IMR-90 (cell line): Measurements from ENCODE around the gene ANKRD63. TPM values are rescaled to one million over a fixed set of nuclear protein-coding genes. Genes with fewer than 3 reads are reported as not detected.

Experiments used
- ATAC-seq: fragments of 200-7000 bp; cut with Tn5 transposase; 2 replicates; pipeline ENCODE4 v1.9.1; 2020; ENCODE audit warnings: low read depth, mild to moderate bottlenecking, moderate library complexity
- BruUV-seq: library from RNA; stranded (reverse); fragments of 400-500 nt; replicated peaks from 2 replicates; lab custom pipeline; 2021; lab: Mats Ljungman, UMichigan
- CTCF ChIA-PET: fragments of 300-600 bp; formaldehyde crosslinking; extraction: SDS; loops from one replicate; lab custom pipeline; 2021; ENCODE audit warnings: antibody characterized with exemption; lab: Yijun Ruan, JAX
- POLR2A ChIA-PET: fragments of 300-600 bp; sonication (Branson Sonifier 250); formaldehyde crosslinking; loops from one replicate; lab custom pipeline; 2022; ENCODE audit warnings: antibody characterized with exemption; ENCODE audit not compliant: unreplicated experiment; lab: Charles Lee
- DNase-seq: peaks from one replicate; pipeline ENCODE4 v3.0.0; 2013
- H2AFZ ChIP-seq: replicated peaks from 2 replicates; pipeline ENCODE3; 2013; ENCODE audit warnings: low read length, mild to moderate bottlenecking; ENCODE audit not compliant: poor library complexity
- H2AK5ac ChIP-seq: 2 replicates; pipeline ENCODE4 v1.6.1; 2013; ENCODE audit warnings: low read depth, low read length, inconsistent platforms
- H2AK9ac ChIP-seq: replicated peaks from 2 replicates; pipeline ENCODE3; 2013; ENCODE audit warnings: mild to moderate bottlenecking, low read depth, low read length, moderate library complexity; ENCODE audit not compliant: poor library complexity
- H2BK120ac ChIP-seq: 2 replicates; pipeline ENCODE4 v1.6.1; 2013; ENCODE audit warnings: low read depth, low read length, inconsistent platforms
- H2BK15ac ChIP-seq: 3 replicates; pipeline ENCODE4 v1.6.1; 2013; ENCODE audit warnings: low read depth, low read length, inconsistent platforms
- H2BK20ac ChIP-seq: 2 replicates; pipeline ENCODE4 v1.6.1; 2013; ENCODE audit warnings: low read depth, mild to moderate bottlenecking, inconsistent platforms, low read length, moderate library complexity
- H2BK5ac ChIP-seq: 2 replicates; pipeline ENCODE4 v1.6.1; 2013; ENCODE audit warnings: mild to moderate bottlenecking, low read depth, low read length, inconsistent platforms; ENCODE audit not compliant: poor library complexity, severe bottlenecking
- H3K14ac ChIP-seq: replicated peaks from 2 replicates; pipeline ENCODE4 v1.6.1; 2013; ENCODE audit warnings: low read depth, low read length, inconsistent platforms
- H3K18ac ChIP-seq: 2 replicates; pipeline ENCODE4 v1.6.1; 2013; ENCODE audit warnings: low read depth, low read length, control low read depth
- H3K23ac ChIP-seq: 2 replicates; pipeline ENCODE4 v1.6.1; 2013; ENCODE audit warnings: low read depth, low read length, inconsistent platforms
- H3K27ac ChIP-seq: 2 replicates; pipeline ENCODE4 v1.5.1; 2013; ENCODE audit warnings: mild to moderate bottlenecking, control low read depth, low read length; ENCODE audit not compliant: insufficient read depth
- H3K27me3 ChIP-seq: 2 replicates; pipeline ENCODE4 v1.6.1; 2013; ENCODE audit warnings: low read length; ENCODE audit not compliant: control insufficient read depth, insufficient read depth
- H3K36me3 ChIP-seq: 2 replicates; pipeline ENCODE4 v1.6.1; 2013; ENCODE audit warnings: low read length, mixed read lengths; ENCODE audit not compliant: control insufficient read depth, insufficient read depth
- H3K4ac ChIP-seq: 2 replicates; pipeline ENCODE4 v1.6.1; 2013; ENCODE audit warnings: low read depth, low read length, inconsistent platforms
- H3K4me1 ChIP-seq: 2 replicates; pipeline ENCODE4 v1.6.1; 2013; ENCODE audit warnings: low read length, mixed read lengths; ENCODE audit not compliant: control insufficient read depth, insufficient read depth
- H3K4me2 ChIP-seq: 2 replicates; pipeline ENCODE4 v1.6.1; 2013; ENCODE audit warnings: low read depth, mild to moderate bottlenecking, control low read depth, low read length, moderate library complexity
- H3K4me3 ChIP-seq: 2 replicates; pipeline ENCODE4 v1.5.1; 2013; ENCODE audit warnings: low read depth, mild to moderate bottlenecking, control low read depth, low read length, moderate library complexity; ENCODE audit not compliant: insufficient read depth
- H3K56ac ChIP-seq: 2 replicates; pipeline ENCODE4 v1.6.1; 2013; ENCODE audit warnings: low read length, inconsistent platforms; ENCODE audit not compliant: insufficient read depth; ENCODE audit errors: extremely low read depth
- H3K79me1 ChIP-seq, 2 experiments: 2 replicates each; pipeline ENCODE4 v1.6.1; 2013; ENCODE audit warnings: low read length in 2 of 2, inconsistent platforms in 1 of 2, low read depth in 1 of 2
- H3K9ac ChIP-seq: 2 replicates; pipeline ENCODE4 v1.6.1; 2013; ENCODE audit warnings: low read depth, low read length, control low read depth
- H3K9me1 ChIP-seq: 2 replicates; pipeline ENCODE4 v1.6.1; 2013; ENCODE audit warnings: low read length, inconsistent platforms; ENCODE audit not compliant: insufficient read depth
- H3K9me3 ChIP-seq: 2 replicates; pipeline ENCODE4 v1.6.1; 2013; ENCODE audit warnings: low read length; ENCODE audit not compliant: control insufficient read depth, insufficient read depth
- H4K20me1 ChIP-seq: 2 replicates; pipeline ENCODE4 v1.6.1; 2013; ENCODE audit warnings: low read length, inconsistent platforms; ENCODE audit not compliant: insufficient read depth
- H4K5ac ChIP-seq: 2 replicates; pipeline ENCODE4 v1.6.1; 2013; ENCODE audit warnings: mild to moderate bottlenecking, low read depth, low read length, control low read depth
- H4K8ac ChIP-seq, 2 experiments: 2 replicates each; pipeline ENCODE4 v1.6.1; 2013; ENCODE audit warnings: low read depth in 2 of 2, low read length in 2 of 2, control low read depth in 1 of 2, inconsistent platforms in 1 of 2
- H4K91ac ChIP-seq: 2 replicates; pipeline ENCODE4 v1.6.1; 2013; ENCODE audit warnings: low read depth, low read length, inconsistent platforms; ENCODE audit not compliant: insufficient read depth
- BHLHE40 ChIP-seq: fragments of 150-350 bp; IDR thresholded peaks from 2 replicates; pipeline ENCODE4 v1.6.1; 2016; ENCODE audit warnings: mild to moderate bottlenecking, low read depth, low read length
- CEBPB ChIP-seq: IDR thresholded peaks from 2 replicates; pipeline ENCODE4 v1.6.1; 2012; ENCODE audit warnings: low read depth, low read length, improper control_type of control experiment
- CHD1 ChIP-seq: IDR thresholded peaks from 2 replicates; pipeline ENCODE4 v1.6.1; 2012; ENCODE audit warnings: low read depth, low read length, improper control_type of control experiment
- CTCF ChIP-seq: conservative IDR thresholded peaks from 2 replicates; pipeline ENCODE4 v1.5.1; 2012; ENCODE audit warnings: mild to moderate bottlenecking, low read depth, low read length, improper control_type of control experiment
- ELK1 ChIP-seq: fragments of 150-350 bp; IDR thresholded peaks from 2 replicates; pipeline ENCODE4 v1.6.1; 2016; ENCODE audit warnings: low read depth, mild to moderate bottlenecking, low read length, moderate library complexity, borderline replicate concordance
- MAFK ChIP-seq: IDR thresholded peaks from 2 replicates; pipeline ENCODE4 v1.6.1; 2012; ENCODE audit warnings: low read depth, low read length, improper control_type of control experiment
- MAZ ChIP-seq: IDR thresholded peaks from 2 replicates; pipeline ENCODE4 v1.6.1; 2012; ENCODE audit warnings: low read depth, mild to moderate bottlenecking, low read length, improper control_type of control experiment, moderate library complexity, borderline replicate concordance
- MXI1 ChIP-seq: IDR thresholded peaks from 2 replicates; pipeline ENCODE4 v1.6.1; 2012; ENCODE audit warnings: low read depth, mild to moderate bottlenecking, low read length, moderate library complexity, borderline replicate concordance
- NFE2L2 ChIP-seq: fragments of 150-350 bp; IDR thresholded peaks from 2 replicates; pipeline ENCODE4 v1.6.1; 2016; ENCODE audit warnings: low read depth, mild to moderate bottlenecking, low read length
- POLR2A ChIP-seq: IDR thresholded peaks from 2 replicates; pipeline ENCODE4 v1.6.1; 2012; ENCODE audit warnings: mild to moderate bottlenecking, low read depth, low read length
- RAD21 ChIP-seq: IDR thresholded peaks from 2 replicates; pipeline ENCODE4 v1.6.1; 2012; ENCODE audit warnings: low read length, improper control_type of control experiment
- RCOR1 ChIP-seq: IDR thresholded peaks from 2 replicates; pipeline ENCODE4 v1.6.1; 2012; ENCODE audit warnings: mild to moderate bottlenecking, low read length, improper control_type of control experiment; ENCODE audit not compliant: insufficient replicate concordance
- RFX5 ChIP-seq: IDR thresholded peaks from 2 replicates; pipeline ENCODE4 v1.8.0; 2012; ENCODE audit warnings: low read depth, mild to moderate bottlenecking, low read length, moderate library complexity
- SMC3 ChIP-seq: fragments of 150-350 bp; IDR thresholded peaks from 2 replicates; pipeline ENCODE4 v1.6.1; 2016; ENCODE audit warnings: low read depth, mild to moderate bottlenecking, antibody characterized with exemption, low read length, moderate library complexity
- USF2 ChIP-seq: fragments of 150-350 bp; IDR thresholded peaks from 2 replicates; pipeline ENCODE4 v1.6.1; 2017; ENCODE audit warnings: mild to moderate bottlenecking, antibody characterized with exemption, low read length, low read depth
- WGBS, 2 experiments: methylation state at CpG; one replicate each; pipeline versions ENCODE4 v1.1.5 to v1.1.7; 2013; ENCODE audit warnings: missing lambda C conversion rate in 2 of 2; ENCODE audit not compliant: insufficient read length in 1 of 2; ENCODE audit errors: extremely low coverage in 2 of 2; 5-methylcytosine and 5-hydroxymethylcytosine counted together
- dilution Hi-C: fragments of 300-500 bp; cut with HindIII; formaldehyde crosslinking; loops from one replicate; pipeline ENCODE4 v1.14.3; 2018; ENCODE audit warnings: low sequenced_read_pairs; ENCODE audit not compliant: unreplicated experiment
- in situ Hi-C: fragments of 300-500 bp; cut with MboI; formaldehyde crosslinking; loops from 3 replicates; pipeline ENCODE4 v1.14.3; 2019; ENCODE audit warnings: low sequenced_read_pairs, inconsistent platforms, mixed read lengths
- intact Hi-C: fragments of 100-400 bp; cut with micrococcal nuclease; formaldehyde crosslinking; loops from 2 replicates; pipeline ENCODE4 v1.10.0; 2022
- polyA plus RNA-seq, 3 experiments: library from polyadenylated mRNA; depleted of rRNA; stranded (reverse); fragments of >200 nt; gene quantifications; 2 replicates each; pipeline ENCODE4 v1.2.3, GENCODE V29; 2012; ENCODE audit warnings: low replicate concordance in 1 of 3
- total RNA-seq: library from RNA; depleted of rRNA; stranded (reverse); fragments of >200 nt; gene quantifications from 2 replicates; pipeline ENCODE4 v1.2.3, GENCODE V29; 2012

ANKRD63 gene
- total and polyA plus RNA-seq, 2 of the 4 experiments (the other 2 are of a cell fraction) = not detected

DNA sequence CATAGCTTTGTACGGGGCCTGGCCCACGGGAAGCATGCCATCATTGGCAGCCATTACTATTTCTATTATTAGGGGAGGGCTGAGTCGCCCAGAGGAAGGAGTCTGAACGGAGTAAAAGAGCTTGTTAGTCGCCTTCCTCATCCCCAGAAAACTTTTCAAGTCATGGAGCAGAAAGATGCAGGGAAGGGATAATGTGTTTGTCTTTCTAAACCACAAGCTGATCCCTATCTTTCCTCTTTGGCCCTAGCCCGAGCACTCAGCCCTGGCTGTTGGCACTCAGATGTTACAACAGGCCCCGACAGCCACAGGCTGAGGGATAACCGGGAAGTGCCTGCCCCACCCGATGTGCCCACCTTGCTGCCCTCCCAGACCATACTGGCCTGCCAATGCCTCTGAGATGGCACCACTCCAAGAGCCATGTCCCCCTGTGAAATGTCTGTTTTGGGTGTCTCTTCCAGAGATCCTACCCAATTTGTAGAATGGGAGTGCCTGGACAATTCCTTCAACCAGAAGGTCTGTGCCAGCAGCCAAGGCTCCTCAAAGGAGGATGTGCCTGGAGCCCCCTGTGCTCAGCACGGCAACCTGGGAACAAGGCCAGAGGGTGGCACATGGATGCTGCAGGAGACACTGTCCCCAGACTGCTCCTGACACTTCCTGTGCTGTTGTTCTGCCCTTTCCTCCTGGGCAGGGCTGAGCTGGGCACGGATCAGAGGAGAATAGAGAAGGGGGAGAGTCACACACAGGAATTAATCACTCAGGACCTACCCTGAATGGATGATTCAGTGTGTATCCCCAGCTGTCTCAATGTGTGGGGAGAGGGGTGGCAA is 33.2 kb downstream of the ANKRD63 start:
- no peak overlapping the region for H3K23ac ChIP-seq
- POLR2A ChIA-PET = no interaction called here
- H2AK5ac ChIP-seq = no peak overlapping the region
- no peak overlapping the region for H3K27ac ChIP-seq
- 70% methylated on average over 2 of the region's 11 CpGs; no CpG with 5 or more reads in 1 of the 2 experiments for WGBS, 2 experiments
- no peak overlapping the region for H3K4me2 ChIP-seq
- H3K27me3 ChIP-seq = peaks cover 62% of the 10 kb centered on the region
- H4K5ac ChIP-seq = no peak overlapping the region
- H4K91ac ChIP-seq = no peak overlapping the region
- no peak overlapping the region for H3K56ac ChIP-seq
- no peaks in the 10 kb centered on the region for H3K79me1 ChIP-seq
- BruUV-seq = no TSS peak
- no peaks in the 10 kb centered on the region for H4K20me1 ChIP-seq
- intact Hi-C loops = no loop called here
- no peak overlapping the region for H3K9ac ChIP-seq
- no peak overlapping the region for H4K8ac ChIP-seq
- peak overlapping the region; percentile 56 for H2AFZ ChIP-seq
- no peak overlapping the region for H3K4me3 ChIP-seq
- dilution Hi-C loops = no loop called here
- H2BK15ac ChIP-seq = no peak overlapping the region
- DNase-seq = peak; percentile 37
- no peak overlapping the region for H3K18ac ChIP-seq
- no peak overlapping the region for H2BK5ac ChIP-seq
- no peak overlapping the region for H3K14ac ChIP-seq
- no peaks in the 10 kb centered on the region for H3K36me3 ChIP-seq
- no peak overlapping the region for H2BK20ac ChIP-seq
- peaks cover 2% of the 10 kb centered on the region; the same call in 1 of the 2 replicates for H3K4me1 ChIP-seq
- H3K4ac ChIP-seq = no peak overlapping the region
- ATAC-seq = no peak
- H2AK9ac ChIP-seq = no peak overlapping the region
- CTCF ChIA-PET = interaction anchor here (1.0 kb wide), 1 partner anchor 25 kb away, joined by 3 read pairs; no protein-coding TSS in a partner anchor
- H2BK120ac ChIP-seq = no peak overlapping the region
- H3K9me3 ChIP-seq = no peaks in the 10 kb centered on the region
- H3K9me1 ChIP-seq = no peaks in the 10 kb centered on the region
- in situ Hi-C loops = no loop called here
- TF ChIP-seq ELK1 (no peak), CTCF (no peak), POLR2A (no peak), NFE2L2 (no peak), MXI1 (no peak), SMC3 (no peak), RFX5 (no peak), CEBPB (no peak), MAFK (no peak), RAD21 (no peak), MAZ (no peak), CHD1 (no peak), RCOR1 (no peak), USF2 (no peak), BHLHE40 (no peak)
